ENCODE data around the gene HDAC10.

Gene HDAC10

GRCh38 chr22:50218153-50218995 lies 32.7 kb downstream of the HDAC10 start:
- no peak for DNase-seq
- Histone ChIP-seq H3K36me3 (replicated peaks) (peaks cover 69% of the 10 kb centered on the region), H3K27me3 (replicated peaks) (no peaks in the 10 kb centered on the region), H3K27ac (no peak overlapping the region), H3K4me3 (ENCODE audit: low read depth, low read length) (no peak overlapping the region)
- in situ Hi-C loops (cut with HindIII; ENCODE audit: low pct_ligation_motif_present, low sequenced_read_pairs), result no loop called here
- TF ChIP-seq, protein P1, sequence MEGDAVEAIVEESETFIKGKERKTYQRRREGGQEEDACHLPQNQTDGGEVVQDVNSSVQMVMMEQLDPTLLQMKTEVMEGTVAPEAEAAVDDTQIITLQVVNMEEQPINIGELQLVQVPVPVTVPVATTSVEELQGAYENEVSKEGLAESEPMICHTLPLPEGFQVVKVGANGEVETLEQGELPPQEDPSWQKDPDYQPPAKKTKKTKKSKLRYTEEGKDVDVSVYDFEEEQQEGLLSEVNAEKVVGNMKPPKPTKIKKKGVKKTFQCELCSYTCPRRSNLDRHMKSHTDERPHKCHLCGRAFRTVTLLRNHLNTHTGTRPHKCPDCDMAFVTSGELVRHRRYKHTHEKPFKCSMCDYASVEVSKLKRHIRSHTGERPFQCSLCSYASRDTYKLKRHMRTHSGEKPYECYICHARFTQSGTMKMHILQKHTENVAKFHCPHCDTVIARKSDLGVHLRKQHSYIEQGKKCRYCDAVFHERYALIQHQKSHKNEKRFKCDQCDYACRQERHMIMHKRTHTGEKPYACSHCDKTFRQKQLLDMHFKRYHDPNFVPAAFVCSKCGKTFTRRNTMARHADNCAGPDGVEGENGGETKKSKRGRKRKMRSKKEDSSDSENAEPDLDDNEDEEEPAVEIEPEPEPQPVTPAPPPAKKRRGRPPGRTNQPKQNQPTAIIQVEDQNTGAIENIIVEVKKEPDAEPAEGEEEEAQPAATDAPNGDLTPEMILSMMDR (IDR thresholded peaks at IDR 0.05; ENCODE audit: low read depth, low read length, missing control alignments), result no peak

DNA sequence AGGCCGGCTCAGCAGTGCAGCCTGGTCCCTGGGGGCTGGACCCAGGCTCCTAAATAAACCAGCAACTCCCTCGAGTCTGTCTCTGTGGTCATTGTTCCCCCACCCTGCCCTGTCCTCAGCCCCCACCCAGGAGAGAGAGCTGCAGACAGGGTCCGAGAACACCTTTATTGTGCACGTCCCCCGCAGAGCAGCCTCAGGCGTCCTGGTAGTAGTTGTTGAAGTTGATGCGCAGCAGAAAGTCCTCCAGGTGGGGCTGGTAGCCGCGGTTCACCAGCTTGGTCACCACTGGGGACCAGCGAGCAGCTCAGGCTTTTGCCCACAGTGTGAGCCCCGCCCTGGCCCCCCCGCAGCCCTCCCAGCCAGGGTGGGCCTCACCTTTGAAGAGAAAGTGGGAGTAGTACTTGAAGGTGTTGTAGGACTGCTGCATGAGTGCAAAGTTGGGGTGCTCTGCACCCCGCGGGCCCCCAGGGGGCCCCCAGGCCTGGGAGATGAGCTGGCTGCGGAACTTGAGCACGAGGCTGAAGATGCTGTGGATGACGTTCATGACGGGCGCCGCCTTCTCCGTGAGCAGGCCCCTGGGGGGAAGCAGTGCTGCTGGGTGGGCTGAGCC lies 33.4 kb downstream of the HDAC10 start:
- peaks cover 68% of the 10 kb centered on the region for H3K36me3 ChIP-seq (replicated peaks)
- TF ChIP-seq, protein P1 (IDR thresholded peaks at IDR 0.05; ENCODE audit: low read depth, low read length, missing control alignments), result no peak
- DNase-seq, result no peak
- no peaks in the 10 kb centered on the region for H3K27me3 ChIP-seq (replicated peaks)
- no peak overlapping the region for H3K27ac ChIP-seq
- no peak overlapping the region for H3K4me3 ChIP-seq (ENCODE audit: low read depth, low read length)
- in situ Hi-C loops (cut with HindIII; ENCODE audit: low pct_ligation_motif_present, low sequenced_read_pairs), result no loop called here

GRCh38 chr22:50216684-50217520 lies 34.2 kb downstream of the HDAC10 start:
- H3K27ac ChIP-seq, result no peak overlapping the region
- peaks cover 60% of the 10 kb centered on the region for H3K36me3 ChIP-seq (replicated peaks)
- H3K4me3 ChIP-seq (ENCODE audit: low read depth, low read length), result no peak overlapping the region
- H3K27me3 ChIP-seq (replicated peaks), result no peaks in the 10 kb centered on the region
- DNase-seq, result no peak
- TF ChIP-seq, protein P1 (IDR thresholded peaks at IDR 0.05; ENCODE audit: low read depth, low read length, missing control alignments), result no peak
- in situ Hi-C loops (cut with HindIII; ENCODE audit: low pct_ligation_motif_present, low sequenced_read_pairs), result no loop called here

DNA sequence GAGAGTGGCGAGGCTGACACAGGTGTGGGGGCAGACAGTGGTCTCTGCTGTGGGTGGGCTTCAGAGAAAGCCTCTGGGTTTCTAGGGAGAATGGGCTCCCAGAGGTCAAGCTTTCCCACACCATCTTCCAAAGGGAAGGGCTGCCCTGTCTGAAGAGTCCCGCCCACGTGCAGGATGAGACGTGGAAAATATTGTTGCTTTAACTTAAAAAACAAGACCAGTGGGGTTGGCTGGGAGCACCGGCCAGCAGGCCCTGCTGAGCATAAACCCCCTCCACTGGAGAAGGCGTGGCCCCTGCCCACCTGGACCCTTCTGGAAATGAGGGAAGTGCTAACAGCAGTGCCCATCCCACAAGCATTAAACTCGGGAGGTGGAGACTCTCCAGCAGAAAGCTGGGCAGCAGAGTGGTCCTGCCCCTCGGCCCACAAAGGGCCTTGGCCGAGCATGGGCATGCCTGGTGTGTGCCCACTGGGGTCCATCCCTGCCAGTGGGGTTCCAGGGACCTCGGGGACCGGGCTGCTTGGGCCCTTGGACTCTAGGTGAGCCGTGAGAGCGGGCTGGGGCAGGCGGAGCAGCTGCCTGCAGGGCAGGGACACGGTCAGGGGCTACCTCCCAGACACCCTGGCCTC lies 34.9 kb downstream of the HDAC10 start:
- Histone ChIP-seq H3K4me3 (ENCODE audit: low read depth, low read length) (no peak overlapping the region), H3K27me3 (replicated peaks) (no peaks in the 10 kb centered on the region), H3K27ac (no peak overlapping the region), H3K36me3 (replicated peaks) (peaks cover 58% of the 10 kb centered on the region)
- DNase-seq, result no peak
- in situ Hi-C loops (cut with HindIII; ENCODE audit: low pct_ligation_motif_present, low sequenced_read_pairs), result no loop called here
- TF ChIP-seq, protein P1 (IDR thresholded peaks at IDR 0.05; ENCODE audit: low read depth, low read length, missing control alignments), result no peak

- H3K27me3 ChIP-seq (replicated peaks), result no peaks in the 10 kb centered on the region
- DNase-seq, result no peak
- in situ Hi-C loops (cut with HindIII; ENCODE audit: low pct_ligation_motif_present, low sequenced_read_pairs), result no loop called here
- TF ChIP-seq, protein P1 (IDR thresholded peaks at IDR 0.05; ENCODE audit: low read depth, low read length, missing control alignments), result no peak
- no peak overlapping the region for H3K4me3 ChIP-seq (ENCODE audit: low read depth, low read length)
- H3K27ac ChIP-seq, result no peak overlapping the region
- peaks cover 58% of the 10 kb centered on the region for H3K36me3 ChIP-seq (replicated peaks)
These were observed 35.6 kb downstream of the HDAC10 start for GRCh38 chr22:50215297-50216054.
